M059J (cell line): Measurements from ENCODE around the gene NHEJ1. TPM values are rescaled to one million over a fixed set of nuclear protein-coding genes. Genes with fewer than 3 reads are reported as not detected.
A peak's percentile ranks its signal among the peaks of the same experiment; 100 is the strongest.

Experiments used
- DNase-seq: peaks from one replicate; pipeline ENCODE4 v3.0.0-alpha.2; 2012; ENCODE audit warnings: low read depth
- total RNA-seq: library from RNA; depleted of rRNA; stranded (reverse); fragments of >200 nt; shearing (Covaris generic); gene quantifications from 2 replicates; pipeline ENCODE4 v1.2.3, GENCODE V29; 2014

Gene NHEJ1
- total RNA-seq, 1 experiment from 2014 or later = 13.6 TPM

DNA sequence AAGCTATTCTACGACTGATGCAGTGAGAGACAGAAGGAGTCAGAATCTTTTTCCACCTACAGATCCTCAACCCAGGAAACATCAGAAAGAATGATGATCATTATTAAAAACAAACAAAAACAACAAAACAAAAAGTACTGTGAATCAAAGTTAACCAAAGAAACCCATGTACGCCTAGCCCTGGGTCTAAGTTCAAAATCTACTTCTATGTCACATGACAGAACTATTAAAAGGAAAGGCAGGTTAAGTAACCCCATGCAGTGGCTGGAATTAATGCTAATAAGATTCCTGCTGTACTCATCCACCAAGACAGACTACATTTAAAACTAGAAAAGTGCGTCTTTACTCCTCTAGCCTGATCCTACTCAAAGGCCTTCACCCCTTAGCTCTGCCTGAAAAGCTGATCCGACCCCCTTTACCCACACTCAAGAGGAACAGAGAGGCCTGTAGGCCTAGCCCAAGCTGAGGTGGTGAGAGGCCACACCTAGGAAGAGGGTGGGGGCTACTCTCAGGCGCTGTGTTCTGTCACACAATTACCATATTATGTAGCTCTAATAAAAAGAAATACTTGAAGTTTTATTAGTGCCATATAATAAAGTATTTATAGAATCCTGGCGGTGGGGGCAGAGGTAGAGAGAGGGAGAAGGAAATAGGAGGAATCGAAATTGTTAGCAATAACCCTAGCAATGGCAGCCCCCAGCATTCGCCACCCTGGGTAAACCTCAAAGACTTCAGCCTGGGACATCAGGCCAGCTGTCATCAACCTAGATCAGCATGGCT is 37.1 kb downstream of the NHEJ1 start:
- no peak for DNase-seq

GRCh38 chr2:219122202-219122980 is 38.2 kb downstream of the NHEJ1 start:
- peak; percentile 47 for DNase-seq

DNA sequence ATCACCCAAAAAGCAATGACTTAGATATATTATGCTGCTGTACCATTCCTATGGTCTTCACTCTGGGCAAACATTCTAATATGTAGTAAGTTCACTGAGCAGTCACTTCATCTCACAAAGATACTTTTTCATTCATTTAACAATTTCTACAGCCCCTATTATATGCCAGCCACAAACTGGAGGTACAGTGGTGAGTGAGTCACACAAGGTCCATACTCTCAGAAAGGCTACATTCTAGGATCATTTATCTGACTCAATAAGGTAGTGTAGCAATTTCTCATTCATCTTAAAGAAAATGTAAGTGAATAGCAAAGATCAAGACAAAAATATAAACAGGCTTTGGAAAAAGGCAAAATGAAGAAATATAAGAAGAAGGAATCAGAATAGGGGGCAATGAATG is 40.5 kb downstream of the NHEJ1 start:
- DNase-seq = peak; percentile 5

DNA sequence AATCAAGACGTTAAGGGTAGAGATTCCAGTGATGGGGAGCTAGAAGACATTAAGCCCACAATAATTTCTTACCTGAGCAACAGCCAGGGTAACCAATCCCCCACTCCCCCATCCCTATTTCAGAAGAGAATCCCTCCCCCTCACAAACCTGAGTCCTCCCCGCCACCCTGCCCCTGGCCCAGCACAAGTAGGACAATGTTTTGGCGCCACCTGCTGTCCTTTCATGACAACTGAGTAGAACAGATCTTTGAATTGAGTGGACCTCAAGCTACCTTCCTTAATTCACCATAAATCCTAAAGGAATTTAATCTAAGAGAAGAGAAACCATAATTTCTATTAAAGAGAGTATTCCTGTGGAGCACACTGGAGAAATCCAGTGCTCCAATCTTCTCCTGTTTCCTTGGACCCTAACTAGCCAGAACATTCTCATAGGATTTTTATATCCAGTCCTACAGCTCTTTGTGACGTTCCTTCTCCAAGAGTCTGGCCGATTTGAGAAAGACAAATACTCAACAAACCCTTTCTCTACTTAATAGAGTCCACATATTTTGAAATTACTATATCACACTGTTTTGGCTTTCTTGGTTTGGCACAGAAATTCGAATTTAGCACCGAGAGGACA is 41.1 kb downstream of the NHEJ1 start:
- DNase-seq = peak; percentile 39

DNA sequence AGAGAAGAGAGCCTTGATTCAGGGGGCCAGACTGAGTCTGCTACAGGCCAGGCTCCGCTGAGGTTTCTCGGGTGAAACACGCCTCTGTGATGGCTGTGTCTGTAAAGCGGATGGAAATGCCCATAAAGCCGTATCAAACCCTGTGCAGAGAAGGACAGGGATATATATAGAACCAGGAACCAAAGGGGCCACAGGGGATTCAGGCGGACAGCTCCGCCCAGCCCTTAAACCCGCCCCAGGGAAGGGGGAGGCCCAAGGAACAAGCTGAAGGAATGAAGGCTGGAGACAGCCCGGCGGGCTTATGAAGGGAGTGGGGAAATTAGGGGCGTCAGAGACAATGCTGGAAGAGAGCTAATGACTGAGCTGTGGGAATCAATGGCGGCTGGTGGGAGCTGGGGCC is 42.1 kb downstream of the NHEJ1 start:
- no peak for DNase-seq

GRCh38 chr2:219116776-219117646 is 43.6 kb downstream of the NHEJ1 start:
- no peak for DNase-seq

DNA sequence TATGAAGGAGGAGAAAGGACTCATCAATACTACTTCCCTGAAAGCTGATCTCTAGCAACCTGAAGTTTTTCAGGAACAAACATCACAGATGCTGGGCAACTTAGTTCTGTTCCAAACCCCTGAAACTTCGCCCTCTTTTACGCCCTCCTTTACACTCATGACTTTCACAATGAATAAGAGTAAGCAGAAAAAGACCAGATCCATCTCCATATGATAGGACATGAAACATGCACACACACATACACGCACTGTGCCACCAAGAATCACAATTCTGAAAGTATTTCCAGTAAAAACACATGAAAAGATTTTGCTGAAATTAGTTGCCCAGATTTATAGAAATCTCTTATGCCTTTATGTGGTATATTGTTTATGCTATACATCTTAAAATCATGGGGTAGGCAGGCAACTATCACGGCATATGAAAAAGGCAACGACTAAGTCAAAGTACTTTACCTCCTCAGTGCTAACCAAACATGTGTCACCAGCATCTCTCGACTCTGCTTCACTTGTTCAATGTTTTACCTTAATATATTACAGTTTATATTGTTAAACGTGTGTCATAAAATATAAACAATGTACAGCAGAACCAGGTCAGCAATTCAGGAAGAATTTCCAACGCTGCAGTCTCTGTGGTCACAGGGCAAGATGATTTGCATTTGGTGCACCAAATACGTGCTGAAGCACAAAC is 47.8 kb downstream of the NHEJ1 start:
- no peak for DNase-seq

DNA sequence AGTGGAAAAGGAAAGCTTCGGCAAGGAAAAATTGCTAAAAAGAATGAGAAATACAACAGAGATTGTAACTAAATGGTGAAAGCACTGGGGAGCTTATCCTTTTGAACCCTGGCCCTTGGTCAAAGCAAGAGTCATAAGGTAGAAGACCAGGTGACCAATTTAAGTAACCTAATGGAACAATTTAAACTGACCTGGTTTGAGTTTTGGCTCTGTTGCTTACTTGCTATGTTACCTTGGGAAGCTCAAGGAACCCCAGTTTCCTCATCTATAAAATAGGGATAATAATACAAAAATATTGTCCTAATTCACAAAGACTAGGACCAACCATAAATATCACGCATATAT is 48.6 kb downstream of the NHEJ1 start:
- DNase-seq = no peak

- DNase-seq = no peak
Observed at GRCh38 chr2:219111375-219112061, 49.1 kb downstream of the NHEJ1 start.

DNA sequence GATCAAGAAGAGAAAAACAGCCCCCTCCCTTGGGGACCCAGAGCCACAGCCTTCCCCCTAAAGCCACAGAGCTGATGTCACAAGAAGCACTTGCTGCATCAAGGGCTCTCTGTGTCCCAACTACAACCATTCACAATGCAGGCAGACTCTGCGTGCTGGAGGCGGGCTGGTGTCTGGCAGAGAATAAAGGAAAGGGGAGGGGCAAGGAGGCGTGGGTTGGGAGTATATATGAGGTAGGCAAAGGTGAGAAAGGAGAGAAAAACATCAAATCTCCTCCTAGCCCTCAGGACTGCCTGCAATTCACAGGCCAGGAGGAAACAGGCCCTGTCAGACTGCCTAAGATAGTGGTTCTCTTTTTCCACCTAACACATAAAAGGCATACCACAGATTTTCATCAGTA is 51.1 kb downstream of the NHEJ1 start:
- DNase-seq = no peak

DNA sequence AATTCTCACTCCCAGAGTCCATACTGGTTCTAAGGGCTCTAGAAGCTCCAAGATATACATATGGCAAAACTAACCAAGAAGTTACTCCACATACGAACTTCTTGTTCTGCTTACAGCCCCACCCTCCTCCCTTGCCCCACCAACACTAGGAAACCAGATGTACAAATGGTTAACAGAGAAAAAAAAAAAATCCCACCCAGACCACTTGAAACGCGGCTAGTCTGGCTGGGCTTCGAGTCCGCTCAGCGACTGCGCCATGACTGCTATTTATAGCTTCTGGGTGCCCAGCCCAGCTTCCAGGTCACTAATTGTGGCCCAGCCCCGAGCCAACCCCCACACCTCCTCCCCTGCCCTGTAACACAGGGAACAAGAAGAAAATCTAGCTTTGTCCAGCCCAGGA is 52.9 kb downstream of the NHEJ1 start:
- DNase-seq = no peak

DNA sequence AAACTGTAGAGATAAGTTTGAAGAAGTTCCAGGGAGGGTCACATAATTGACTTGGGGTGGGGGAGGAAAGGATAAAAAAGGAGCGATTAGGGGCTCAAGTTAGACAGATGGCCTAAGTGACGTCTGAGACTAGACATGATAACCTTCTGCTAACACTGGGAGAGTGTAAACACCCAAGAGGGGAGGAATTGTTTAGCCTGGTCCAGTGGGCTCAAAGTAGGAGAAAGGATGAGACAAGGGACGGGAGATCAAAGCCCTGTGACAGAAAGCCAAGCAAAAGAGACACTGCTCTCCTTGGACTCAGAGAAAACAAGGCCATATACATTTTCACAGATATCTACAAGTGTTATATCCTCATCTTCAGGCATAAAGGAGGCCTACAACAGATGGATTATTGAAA is 54.4 kb downstream of the NHEJ1 start:
- DNase-seq = no peak

- peak; percentile 24 for DNase-seq
Observed at GRCh38 chr2:219104107-219105035, 56.2 kb downstream of the NHEJ1 start.

GRCh38 chr2:219099329-219099728 is 61.3 kb downstream of the NHEJ1 start:
- DNase-seq = peak; percentile 17

DNA sequence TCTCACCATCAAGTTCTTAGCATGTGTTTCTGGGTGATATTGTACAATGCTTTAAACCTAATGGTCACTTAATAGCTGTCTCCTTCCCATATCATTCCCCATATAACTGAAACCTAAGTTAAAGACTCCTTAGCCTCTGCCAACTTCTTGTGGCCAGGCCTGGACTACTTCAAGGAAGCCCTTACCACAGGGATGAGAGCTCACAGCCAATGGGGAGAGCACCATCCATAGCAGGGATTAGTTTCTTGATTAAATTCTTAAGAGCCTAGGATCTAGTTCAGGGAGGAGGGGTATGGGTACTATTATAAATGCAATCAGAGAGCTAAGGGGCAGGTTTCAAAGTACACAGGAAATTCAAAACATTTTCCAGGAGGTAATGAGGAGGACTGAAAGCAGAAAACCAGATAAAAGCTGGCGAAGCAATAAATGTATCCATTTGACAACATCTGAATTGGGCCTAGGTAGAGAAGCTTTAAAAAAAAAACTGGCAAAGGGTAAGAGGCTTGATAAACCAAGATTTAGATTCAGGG is 65.1 kb downstream of the NHEJ1 start:
- no peak for DNase-seq

GRCh38 chr2:219094171-219094570 is 66.4 kb downstream of the NHEJ1 start:
- DNase-seq = no peak

DNA sequence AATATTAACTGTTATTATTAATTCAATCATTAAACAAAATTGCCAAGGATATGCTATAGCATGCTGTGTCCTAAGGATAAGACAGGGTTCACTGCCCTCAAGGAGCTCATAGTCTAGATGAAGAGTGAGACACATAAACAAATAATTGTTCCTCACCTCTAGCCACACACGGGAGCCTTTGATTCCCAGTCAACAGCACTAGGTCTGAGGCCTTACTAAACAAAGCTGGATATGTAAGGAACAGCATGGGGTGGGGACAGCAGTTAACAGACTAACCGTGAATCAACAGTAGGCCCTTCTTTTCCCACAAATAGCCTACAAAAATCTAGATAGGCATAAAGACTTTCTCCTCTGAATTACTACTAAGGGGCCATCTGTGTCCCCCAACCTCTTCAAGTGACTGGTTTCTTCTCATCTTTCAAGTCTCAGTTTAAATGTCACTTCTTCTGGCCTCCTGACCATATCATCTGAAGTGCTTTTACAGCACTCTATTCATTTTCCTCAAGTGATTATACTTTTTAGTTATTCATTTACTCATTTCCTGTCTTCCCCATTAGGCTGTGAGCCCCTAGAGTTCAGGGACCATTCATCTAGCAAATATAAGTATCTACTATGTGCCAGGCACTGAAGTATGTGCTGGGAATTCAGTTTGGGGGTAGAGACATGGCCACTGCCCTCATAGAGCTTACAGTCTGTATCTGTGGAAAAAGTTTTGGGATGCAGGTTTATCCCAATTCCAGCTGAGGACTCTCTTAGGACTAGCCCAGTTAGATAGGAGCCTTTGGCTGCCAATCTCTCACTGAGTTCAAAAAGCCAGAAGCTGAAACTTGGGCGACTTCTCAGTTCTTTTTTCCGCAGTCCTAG is 69.9 kb downstream of the NHEJ1 start:
- DNase-seq = no peak

GRCh38 chr2:219089330-219089729 is 71.3 kb downstream of the NHEJ1 start:
- no peak for DNase-seq
